Retina (tissue), 1 donor: Measurements from ENCODE around the gene ATP5F1D.

Source experiments
- DNase-seq: peaks from one replicate; pipeline ENCODE4 v3.0.0-alpha.2; 2016

ATP5F1D gene

GRCh38 chr19:1248139-1248785 lies 6.7 kb downstream of the ATP5F1D start, which contains the start of gene MIDN:
Gene MIDN, plus strand, starts transcription at chr19:1248583. Its CDS starts 1,714 bp downstream, at chr19:1250297.
- DNase-seq = peak; percentile 90

GRCh38 chr19:1248786-1249297 lies 7.3 kb downstream of the ATP5F1D start:
- peak; percentile 91 for DNase-seq

- peak; percentile 94 for DNase-seq
Observed at GRCh38 chr19:1249298-1249989, 7.9 kb downstream of the ATP5F1D start.

- DNase-seq = no peak
Observed at GRCh38 chr19:1249990-1250436, 8.5 kb downstream of the ATP5F1D start.

GRCh38 chr19:1250437-1251260 lies 9.1 kb downstream of the ATP5F1D start:
- peak; percentile 76 for DNase-seq

GRCh38 chr19:1251330-1252220 lies 10.0 kb downstream of the ATP5F1D start:
- DNase-seq = peak; percentile 61

- peak; percentile 56 for DNase-seq
Observed at GRCh38 chr19:1252221-1252820, 10.8 kb downstream of the ATP5F1D start.

- DNase-seq = no peak
Observed at GRCh38 chr19:1252821-1253513, 11.4 kb downstream of the ATP5F1D start.

- no peak for DNase-seq
Observed at GRCh38 chr19:1253514-1254080, 12.0 kb downstream of the ATP5F1D start.

GRCh38 chr19:1254081-1254527 lies 12.6 kb downstream of the ATP5F1D start:
- DNase-seq = no peak

- DNase-seq = no peak
Observed at GRCh38 chr19:1254530-1255185, 13.1 kb downstream of the ATP5F1D start.

- no peak for DNase-seq
Observed at GRCh38 chr19:1255186-1256161, 13.9 kb downstream of the ATP5F1D start.

- no peak for DNase-seq
Observed at GRCh38 chr19:1256646-1257474, 15.3 kb downstream of the ATP5F1D start.

GRCh38 chr19:1257475-1258162 lies 16.1 kb downstream of the ATP5F1D start:
- no peak for DNase-seq

GRCh38 chr19:1258163-1258492 lies 16.6 kb downstream of the ATP5F1D start:
- no peak for DNase-seq

GRCh38 chr19:1258707-1259205 lies 17.2 kb downstream of the ATP5F1D start:
- DNase-seq = no peak

GRCh38 chr19:1259206-1259875 lies 17.8 kb downstream of the ATP5F1D start:
- DNase-seq = peak; percentile 70
